ENCODE data around the gene CACNA1S.
A peak's percentile ranks its signal among the peaks of the same experiment; 100 is the strongest.

Gene CACNA1S

GRCh38 chr1:201039876-201040275, 72.3 kb downstream of the CACNA1S start:
- DNase-seq (ENCODE audit: insufficient read length, low spot score), result no peak
- no peak for FAIRE-seq

- DNase-seq (ENCODE audit: insufficient read length, low spot score), result no peak
- no peak for FAIRE-seq
Observed at GRCh38 chr1:201039418-201039817, 72.8 kb downstream of the CACNA1S start.

GRCh38 chr1:201038186-201038876, 73.9 kb downstream of the CACNA1S start:
- FAIRE-seq (no peak), DNase-seq (ENCODE audit: insufficient read length, low spot score) (no peak)

GRCh38 chr1:201036188-201036842, 75.9 kb downstream of the CACNA1S start:
- DNase-seq (ENCODE audit: insufficient read length, low spot score) (no peak), FAIRE-seq (no peak)

- FAIRE-seq, result no peak
Observed at GRCh38 chr1:201034671-201035070, 77.6 kb downstream of the CACNA1S start.

GRCh38 chr1:201032408-201032807, 79.8 kb downstream of the CACNA1S start:
- FAIRE-seq, result no peak

More at GRCh38 chr1:201034671-201035070, 77.6 kb downstream of the CACNA1S start:
- DNase-seq (ENCODE audit: insufficient read length, low spot score), result no peak

GRCh38 chr1:201028461-201028889, 83.8 kb downstream of the CACNA1S start:
- DNase-seq (ENCODE audit: insufficient read length, low spot score), result no peak
- no peak for FAIRE-seq

More at GRCh38 chr1:201032408-201032807, 79.8 kb downstream of the CACNA1S start:
- no peak for DNase-seq (ENCODE audit: insufficient read length, low spot score)

GRCh38 chr1:201026836-201027235, 85.4 kb downstream of the CACNA1S start:
- FAIRE-seq, result no peak

GRCh38 chr1:201026234-201026633, 86.0 kb downstream of the CACNA1S start:
- no peak for DNase-seq (ENCODE audit: insufficient read length, low spot score)
- peak; percentile 33 for FAIRE-seq

More at GRCh38 chr1:201026836-201027235, 85.4 kb downstream of the CACNA1S start:
- no peak for DNase-seq (ENCODE audit: insufficient read length, low spot score)

- FAIRE-seq, result peak; percentile 31
- DNase-seq (ENCODE audit: insufficient read length, low spot score), result peak; percentile 44
Observed at GRCh38 chr1:201025571-201026002, 86.6 kb downstream of the CACNA1S start.

- DNase-seq (ENCODE audit: insufficient read length, low spot score), result no peak
- FAIRE-seq, result no peak
Observed at GRCh38 chr1:201024625-201024998, 87.6 kb downstream of the CACNA1S start.

- no peak for DNase-seq (ENCODE audit: insufficient read length, low spot score)
- FAIRE-seq, result no peak
Observed at GRCh38 chr1:201023920-201024624, 88.2 kb downstream of the CACNA1S start.

- peak; percentile 80 for DNase-seq (ENCODE audit: insufficient read length, low spot score)
Observed at GRCh38 chr1:201023517-201023902, 88.7 kb downstream of the CACNA1S start, which contains the start of gene KIF21B. KIF21B (minus strand) TSS chr1:201023714; CDS start chr1:201023383, 331 bp downstream.

GRCh38 chr1:201022820-201023516, 89.3 kb downstream of the CACNA1S start:
- FAIRE-seq (peak; percentile 82), DNase-seq (ENCODE audit: insufficient read length, low spot score) (no peak)

More at GRCh38 chr1:201023517-201023902, 88.7 kb downstream of the CACNA1S start, which contains the start of gene KIF21B:
- FAIRE-seq, result no peak

- FAIRE-seq, result no peak
- DNase-seq (ENCODE audit: insufficient read length, low spot score), result no peak
Observed at GRCh38 chr1:201022493-201022819, 89.8 kb downstream of the CACNA1S start.

- DNase-seq (ENCODE audit: insufficient read length, low spot score), result no peak
- FAIRE-seq, result no peak
Observed at GRCh38 chr1:201021630-201022492, 90.4 kb downstream of the CACNA1S start.

GRCh38 chr1:201020721-201021629, 91.3 kb downstream of the CACNA1S start:
- DNase-seq (ENCODE audit: insufficient read length, low spot score) (no peak), FAIRE-seq (peak; percentile 83)

- DNase-seq (ENCODE audit: insufficient read length, low spot score), result no peak
- FAIRE-seq, result peak; percentile 82
Observed at GRCh38 chr1:201020040-201020591, 92.1 kb downstream of the CACNA1S start.
